GM18858 (cell line): ENCODE results near the gene ATP11A.
"Not testable (repeated sequence)": the region's sequence is repeated elsewhere in the genome, so short reads cannot be mapped to it uniquely, and the experiment has no call there.

Experiments
- ATAC-seq: cut with Tn5 transposase; IDR thresholded peaks from one replicate; pipeline ENCODE4 v1.9.1; 2021; ENCODE audit not compliant: unreplicated experiment

Gene ATP11A

DNA sequence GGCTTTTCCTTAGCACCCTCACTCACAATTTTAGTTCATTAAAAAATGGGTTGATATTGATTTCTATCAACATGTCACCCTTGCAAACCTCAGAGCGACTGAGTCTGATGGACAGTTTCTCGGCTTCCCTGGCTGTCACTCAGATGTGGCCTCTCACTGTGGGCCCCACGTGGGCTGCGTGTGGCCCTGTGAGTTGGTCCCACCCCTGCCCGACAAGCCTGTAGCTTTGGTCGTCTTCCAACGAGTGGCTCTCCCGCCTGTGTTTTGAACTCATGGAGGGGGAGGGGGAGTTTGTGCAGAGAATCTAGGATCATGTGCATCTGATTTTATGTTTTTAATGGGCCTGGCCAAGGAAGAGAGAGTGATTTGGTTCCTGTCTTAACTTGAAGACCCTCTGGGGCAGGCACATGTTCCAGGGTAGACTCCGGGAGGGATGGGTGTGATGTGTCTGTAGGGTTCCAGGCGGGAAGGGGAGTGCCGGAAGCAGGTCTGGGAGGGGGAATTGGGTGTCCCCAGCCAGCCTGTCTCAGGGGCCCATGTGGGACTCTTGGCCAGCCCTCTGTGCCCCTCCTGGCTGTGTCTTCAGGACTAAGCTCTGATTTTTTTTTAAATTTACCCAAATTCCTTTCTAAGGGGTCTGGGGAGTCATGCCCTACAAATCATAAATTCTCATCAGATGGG lies 18.9 kb downstream of the ATP11A start:
- no peak for ATAC-seq

DNA sequence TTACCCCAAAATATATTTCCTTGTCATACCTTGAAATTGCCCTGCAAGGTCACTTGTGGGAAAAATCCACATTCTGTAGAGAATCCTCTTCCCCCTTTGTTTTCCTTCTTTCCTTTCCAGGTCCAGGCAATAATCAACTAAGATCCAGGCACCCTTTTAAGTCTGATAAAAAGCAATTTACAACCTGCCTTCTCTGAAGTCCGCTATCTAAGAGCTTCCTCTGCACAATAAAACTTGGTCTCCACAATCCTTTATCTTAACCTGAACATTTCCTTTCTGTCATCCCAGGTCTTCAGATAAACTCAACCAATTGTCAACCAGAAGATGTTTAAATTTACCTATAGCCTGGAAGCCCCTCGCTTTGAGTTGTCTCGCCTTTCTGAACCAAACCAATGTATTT lies 19.5 kb downstream of the ATP11A start:
- not testable (repeated sequence) for ATAC-seq

DNA sequence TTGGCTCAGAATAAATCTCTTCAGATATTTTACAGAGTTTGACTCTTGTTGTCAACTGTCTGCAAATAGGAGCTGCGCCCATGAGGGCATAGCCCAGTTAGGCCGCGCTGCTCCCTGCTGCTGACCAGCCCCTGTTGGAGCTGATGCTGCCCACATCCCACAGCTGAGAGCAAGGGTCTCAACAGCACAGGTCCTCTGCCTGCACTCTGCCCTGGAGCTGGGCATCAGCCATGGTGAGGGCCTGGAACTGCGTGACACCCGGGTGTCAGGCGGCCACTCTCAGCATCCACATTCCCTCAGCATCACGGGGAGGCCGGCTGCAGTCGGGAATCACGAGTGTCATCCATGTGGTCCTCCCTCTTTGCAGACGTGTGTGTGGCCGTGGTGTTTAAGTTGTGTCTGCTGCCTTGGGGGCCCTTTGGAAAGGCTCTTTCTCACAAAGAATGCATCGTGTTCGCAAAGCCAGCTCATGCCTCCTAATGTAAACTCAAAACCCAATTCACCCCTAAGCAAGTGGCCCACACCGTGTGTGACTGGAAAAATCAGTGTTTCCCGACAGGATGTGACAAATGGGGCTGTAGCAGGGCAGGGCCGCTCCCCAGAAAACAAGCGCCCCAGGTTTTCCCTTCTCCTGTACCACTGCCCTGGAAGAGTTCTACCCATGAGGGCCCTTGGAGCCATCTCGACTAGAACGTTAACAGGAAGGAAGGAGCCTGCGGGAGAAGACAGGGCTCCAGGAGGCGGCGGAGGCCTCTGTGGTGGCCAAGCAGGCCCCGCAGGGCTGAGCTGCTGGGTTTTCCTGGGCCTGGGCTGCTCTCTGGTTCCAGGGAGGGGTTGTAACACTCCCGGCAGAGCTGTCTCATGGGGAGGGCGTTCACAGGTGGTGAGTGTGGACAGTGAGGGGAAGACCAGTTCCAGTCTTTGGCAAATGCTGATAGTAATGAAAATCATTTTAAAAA lies 20.3 kb downstream of the ATP11A start:
- ATAC-seq: no peak

DNA sequence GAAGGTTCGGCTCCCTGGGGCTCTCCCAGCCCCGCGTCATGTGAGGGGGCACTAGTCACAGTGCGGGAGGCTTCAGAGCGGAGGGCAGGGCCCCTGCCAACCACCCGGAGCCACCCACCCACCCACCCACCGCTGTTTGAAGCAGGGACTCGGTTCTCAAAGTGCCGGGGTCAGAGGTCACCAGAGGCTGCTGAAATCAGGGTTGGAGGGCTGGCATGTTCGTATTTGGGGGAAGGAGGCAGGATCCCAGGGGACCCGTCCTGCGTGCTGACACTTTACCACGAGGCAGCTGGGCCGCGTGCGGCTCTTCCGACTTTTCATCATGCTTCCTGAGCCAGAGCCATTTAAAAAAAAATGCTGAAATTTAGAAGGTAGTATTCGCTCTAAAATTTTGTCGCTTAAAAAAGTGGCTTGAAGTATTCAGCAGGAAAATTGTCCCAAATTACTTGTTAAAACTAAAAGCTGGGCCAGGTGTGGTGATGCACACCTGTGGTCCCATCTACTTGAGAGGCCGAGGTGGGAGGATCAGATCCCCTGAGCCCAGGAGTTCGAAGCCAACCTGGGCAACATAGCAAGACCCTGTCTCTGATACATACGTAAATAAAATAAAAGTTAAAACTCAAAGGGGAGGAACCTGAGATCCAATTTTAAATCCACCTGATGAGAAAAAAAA lies 21.2 kb downstream of the ATP11A start:
- ATAC-seq: no peak

DNA sequence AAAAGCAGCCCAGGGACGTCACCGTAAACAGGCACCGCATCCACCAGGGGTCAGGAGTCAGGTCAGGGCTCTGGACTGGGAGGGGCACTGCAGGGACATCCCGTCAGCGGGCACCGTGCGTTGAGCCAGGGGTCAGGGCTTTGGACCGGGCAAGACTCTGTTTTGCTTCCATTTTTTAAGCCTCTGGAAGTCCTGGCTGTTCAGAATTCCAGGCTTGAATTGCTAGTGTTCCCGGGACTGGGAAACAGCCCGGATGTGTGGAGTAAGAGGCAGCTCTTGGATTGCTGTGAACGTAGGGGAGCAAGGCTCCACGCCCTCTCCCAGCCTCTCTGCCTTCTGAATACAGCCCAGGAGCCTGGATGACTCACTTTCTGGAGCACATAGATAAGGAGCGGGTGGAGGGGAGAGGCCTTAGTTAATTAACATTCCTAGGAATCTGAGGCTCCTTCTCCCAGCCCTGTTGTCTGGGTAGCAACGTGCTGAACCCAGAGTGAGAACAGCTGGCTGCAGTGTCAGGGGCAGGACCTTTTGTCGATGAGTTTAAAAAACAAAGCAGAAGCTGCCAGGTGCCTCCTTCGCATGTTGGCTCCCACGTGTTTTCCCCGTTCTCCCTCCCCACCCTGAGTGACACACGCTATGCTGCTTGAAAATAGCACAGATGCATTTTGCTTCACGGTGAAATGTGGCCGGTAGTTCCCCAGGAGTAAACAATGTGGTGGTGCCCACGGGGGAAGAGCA lies 21.9 kb downstream of the ATP11A start:
- peak; percentile 73 for ATAC-seq

DNA sequence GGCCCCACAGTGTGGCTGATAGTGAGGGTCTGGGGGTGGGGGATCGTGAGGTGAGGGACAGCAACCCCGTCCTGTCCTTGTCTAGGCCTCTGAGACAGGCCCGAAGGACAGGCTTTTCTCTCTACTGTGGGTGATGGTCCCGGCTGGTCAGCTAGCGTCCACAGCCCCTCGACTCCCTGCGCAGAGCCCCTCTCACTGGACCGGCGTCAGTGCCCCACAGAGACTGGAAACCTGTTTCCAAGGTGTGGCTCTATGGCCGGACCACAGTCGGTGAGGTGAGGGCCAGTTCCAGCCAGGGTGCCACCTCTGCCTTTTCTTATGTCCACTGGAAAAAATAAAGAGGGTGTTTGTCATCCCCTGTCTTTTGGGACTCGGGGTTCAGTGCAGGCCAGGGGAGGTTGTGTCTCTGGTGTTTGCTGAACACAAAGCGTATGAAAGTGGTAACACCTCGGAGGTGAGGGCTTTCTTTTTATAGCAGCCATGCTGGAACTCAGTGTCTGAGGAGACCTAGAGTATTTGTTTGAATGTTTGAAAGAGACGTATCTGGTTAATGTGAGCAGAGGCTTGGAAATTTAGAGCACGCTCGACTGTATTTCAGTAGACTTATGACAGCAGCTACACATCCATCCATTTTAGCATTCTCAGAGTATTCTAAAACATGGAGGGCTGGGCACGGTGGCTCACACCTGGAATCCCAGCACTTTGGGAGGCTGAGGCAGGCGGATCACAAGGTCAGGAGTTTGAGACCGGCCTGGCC lies 22.8 kb downstream of the ATP11A start:
- no peak for ATAC-seq

DNA sequence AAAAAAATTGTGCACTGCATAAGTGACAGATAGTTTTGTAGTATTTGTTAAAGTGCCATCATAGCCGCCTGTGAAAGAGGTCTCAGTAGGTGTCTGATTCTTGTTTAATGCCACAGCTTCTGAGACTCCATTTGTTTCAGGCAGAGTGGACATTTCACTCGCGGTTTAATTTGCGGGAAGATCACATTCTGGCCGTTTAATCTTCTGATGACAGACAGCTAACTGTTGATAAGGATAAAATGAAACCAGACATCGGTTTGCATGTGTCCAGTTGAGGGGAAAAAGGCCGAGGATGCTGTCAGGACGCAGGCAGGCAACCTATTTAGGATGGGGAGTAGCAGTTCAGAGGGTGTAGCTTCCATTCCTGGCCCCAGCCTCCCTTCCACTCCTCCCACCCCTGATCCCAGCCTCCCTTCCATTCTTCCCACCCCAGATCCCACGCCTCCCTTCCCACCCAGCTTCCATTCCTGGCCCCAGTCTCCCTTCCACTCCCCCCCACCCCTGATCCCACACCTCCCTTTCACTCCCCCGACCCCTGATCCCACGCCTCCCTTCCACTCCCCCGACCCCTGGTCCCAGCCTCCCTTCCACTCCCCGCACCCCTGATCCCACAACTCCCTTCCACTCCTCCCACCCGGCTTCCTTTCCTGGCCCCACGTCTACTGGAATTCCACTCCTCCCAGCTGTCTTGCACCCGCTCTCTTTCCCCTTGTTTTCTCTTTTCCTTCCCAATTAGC lies 23.8 kb downstream of the ATP11A start:
- no peak for ATAC-seq

DNA sequence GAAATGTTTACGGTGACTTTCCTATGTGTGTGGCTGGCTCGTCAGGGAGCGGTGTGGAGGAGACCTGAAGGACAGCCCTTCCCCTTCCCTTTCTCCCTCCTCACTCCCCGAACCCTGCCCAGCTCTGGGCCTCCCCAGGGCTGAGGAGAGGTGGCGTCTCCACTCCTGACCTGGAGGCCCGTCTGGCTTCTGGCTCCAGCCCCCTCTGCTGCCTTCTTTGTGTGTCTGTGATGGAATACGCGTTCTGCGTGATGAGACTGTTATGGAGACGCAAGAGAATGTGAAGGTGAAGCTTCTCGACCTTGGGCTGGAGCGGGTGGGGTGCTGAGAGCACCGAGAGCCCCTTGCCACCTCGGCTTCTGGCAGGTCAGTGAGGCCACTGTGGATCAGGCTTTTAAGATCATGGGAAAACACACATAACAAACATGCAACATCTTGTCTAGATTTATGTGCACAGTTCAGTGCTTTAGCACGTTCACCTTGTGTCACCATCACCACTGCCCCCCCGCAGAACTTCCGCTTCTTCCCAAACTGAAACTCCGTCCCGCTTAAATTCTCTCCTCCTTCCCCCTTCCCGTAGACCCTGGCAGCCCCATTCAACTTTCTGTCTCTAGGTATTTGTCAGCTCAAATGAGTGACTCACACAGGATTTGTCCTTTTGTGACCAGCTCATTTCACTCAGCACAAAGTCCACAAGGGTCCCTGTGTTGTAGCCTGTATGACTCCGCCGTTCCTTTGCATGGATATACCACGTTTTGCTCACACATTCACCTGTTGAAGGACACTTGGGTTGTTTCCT lies 24.7 kb downstream of the ATP11A start:
- ATAC-seq: no peak

DNA sequence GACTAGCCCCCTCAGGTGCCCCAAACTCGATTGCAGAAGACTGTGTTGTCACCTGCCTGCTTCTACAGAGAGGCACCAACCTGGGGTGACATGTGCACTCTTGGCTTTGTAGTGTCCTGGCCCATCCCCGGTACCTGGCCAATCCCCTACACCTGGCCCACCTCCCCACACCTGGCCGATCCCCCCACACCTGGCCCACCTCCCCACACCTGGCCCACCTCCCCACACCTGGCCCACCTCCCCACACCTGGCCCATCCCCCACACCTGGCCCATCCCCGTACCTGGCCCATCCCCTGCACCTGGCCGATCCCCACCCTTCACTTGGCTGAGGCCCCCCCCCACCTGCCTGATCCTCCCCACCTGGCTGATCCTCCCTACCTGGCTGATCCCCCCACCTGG lies 25.4 kb downstream of the ATP11A start:
- ATAC-seq: no peak

DNA sequence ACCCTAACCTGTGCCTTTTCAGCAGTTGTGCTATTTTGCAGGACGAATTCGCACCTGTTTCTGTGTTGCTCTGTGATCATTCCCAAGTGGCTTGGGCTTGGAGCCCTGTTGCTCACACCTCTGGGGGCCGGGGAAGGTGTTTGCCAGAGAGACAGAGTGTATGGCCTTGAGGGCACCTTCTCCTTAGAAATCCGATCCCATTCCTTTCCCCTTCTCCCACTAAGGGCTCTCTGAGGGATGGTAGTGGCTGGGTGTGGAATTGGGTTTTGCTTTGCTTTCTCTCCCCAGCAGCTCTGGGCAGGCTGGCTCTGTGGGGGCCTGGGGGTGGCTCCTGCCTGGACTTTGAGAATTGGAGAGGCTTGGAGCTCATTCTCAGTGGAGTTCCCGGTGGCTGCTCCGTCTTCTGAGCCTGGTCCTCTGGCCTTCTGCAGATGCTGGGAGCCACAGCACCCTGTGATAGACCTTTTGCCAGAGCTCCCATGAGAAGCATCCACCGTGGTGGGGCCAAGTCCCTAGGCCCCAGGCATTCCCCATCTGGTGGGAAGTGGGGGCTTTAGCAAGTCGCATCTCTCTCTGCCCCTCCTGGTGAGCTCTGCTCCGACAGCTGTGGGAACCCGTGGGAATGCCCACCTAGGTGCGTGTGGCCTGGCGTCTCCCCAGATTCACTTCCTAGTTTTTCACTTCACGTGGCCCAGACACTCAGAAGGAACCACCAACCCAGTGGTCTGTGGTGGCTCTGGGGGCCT lies 26.1 kb downstream of the ATP11A start:
- ATAC-seq: no peak

DNA sequence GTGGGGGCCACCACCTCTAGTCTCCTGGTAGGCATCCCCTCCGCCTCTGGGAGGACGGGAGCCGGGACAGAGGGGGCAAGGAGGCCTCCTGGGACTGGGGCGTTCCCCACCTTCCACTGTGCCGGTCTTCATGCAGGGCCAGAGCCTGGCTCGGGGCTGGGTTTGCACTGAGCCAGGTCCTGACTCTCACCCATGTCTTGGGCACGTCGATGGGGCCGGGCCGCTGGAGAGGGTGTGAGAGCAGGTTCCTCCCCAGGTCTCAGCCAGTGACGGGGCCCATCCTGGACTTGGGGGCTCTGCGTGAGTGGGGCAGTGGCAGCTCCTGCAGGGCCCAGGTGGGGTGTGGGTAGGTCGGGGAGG lies 26.6 kb downstream of the ATP11A start:
- ATAC-seq: no peak

DNA sequence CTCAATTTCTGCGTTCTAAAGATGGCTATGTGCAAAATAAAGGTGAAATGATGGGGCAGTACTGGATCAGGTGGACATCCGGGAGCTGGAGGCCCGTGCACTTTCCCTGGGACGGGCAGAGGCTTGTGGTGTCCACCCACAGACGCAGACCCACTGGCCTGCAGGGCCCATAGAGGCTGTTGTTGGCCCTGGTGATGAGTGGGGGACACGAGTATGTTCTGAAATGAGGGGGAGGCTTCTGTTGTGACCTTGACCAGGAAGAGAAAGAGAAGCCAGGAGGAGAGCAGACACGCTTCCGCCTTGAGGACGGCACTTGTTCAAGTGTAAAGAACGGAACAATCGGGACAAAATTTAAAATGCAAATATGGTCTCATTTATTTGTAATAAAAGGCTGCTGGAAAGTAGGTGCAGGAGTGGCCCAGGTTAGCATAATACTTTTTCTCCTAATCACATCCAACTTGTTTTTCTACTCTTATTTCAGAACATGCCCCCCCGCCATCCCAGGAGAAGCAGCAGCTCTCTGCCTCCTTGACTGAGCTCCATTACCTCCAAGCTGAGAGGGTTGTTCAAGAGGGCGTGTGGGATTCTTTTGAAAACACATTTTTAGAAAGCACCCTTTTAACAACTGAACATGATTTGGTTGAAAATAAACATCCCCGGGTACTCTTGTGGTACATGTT lies 27.1 kb downstream of the ATP11A start:
- ATAC-seq: no peak

DNA sequence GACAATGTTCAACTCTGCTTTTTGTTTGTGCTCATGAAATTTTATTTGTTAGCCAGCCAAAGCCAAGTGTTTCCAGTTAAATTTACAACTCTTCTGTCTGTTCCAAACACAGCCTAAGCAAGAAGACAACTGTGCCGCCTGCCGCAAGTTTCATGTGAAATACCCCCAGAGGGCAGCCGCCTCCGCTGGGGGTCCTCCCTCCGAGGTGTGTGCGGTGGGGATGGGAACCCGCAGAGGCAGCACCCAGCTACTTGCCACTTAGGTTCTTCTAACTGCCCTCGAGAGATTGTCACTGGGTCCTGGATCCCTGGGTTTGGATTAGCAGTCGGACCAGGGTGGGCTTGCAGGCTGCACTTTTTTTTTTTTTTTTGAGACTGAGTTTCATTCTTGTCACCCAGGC lies 28.5 kb downstream of the ATP11A start:
- ATAC-seq: no peak

DNA sequence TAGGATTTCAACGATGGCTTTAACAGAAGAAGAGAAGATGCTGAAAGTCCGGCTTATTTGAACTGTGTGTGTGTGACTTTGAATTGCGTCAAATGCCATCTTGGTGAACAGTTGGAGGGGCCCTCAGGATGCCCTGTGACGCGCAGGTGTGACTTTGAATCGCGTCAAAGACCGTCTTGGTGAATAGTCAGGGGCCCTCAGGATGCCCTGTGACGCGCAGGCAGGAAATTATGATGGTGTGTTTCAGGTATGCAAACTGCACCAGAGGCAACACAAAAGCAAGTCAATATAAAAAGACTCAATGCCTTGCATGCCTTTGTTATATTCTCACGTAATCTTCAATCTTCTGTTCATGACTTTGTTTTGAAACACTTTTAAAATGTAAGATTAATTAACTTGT lies 29.2 kb downstream of the ATP11A start:
- ATAC-seq: no peak

DNA sequence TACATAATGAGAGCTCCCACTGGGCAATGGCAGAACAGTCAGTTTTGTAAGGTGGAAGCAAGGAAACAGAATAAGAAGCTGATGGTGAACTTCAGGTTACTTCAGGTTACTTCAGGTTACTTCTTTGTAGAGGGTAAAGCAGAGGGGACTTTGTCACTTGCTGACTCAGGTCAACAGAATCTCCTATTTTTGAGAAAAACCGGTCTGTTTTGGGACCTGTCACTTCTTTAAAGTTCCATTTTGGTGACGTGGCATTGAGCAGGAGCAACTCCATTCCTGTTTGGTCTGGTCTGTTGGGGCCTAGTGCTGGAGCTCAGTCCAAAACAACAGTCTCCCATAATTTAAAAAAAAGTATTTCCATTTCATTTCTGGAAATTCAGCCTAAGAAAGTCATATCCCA lies 29.7 kb downstream of the ATP11A start:
- no peak for ATAC-seq

DNA sequence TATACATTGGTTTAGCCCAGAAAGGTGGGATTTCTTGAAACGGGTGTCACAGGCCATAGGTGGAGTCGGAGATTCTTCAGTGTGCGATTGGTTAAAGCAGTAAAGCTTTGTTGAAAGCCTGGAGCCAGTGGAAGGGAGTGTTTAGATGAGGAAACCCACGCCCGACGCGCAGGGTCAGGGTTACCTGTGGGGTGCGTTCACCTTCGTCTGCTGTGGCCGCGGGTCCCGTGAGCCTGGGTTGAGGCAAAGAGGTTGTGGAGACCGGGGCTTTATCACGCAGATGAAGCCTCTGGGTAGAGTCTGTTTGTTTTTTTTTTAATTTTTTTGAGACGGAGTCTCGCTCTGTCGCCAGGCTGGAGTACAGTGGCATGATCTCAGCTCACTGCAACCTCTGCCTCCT lies 30.4 kb downstream of the ATP11A start:
- ATAC-seq: no peak

DNA sequence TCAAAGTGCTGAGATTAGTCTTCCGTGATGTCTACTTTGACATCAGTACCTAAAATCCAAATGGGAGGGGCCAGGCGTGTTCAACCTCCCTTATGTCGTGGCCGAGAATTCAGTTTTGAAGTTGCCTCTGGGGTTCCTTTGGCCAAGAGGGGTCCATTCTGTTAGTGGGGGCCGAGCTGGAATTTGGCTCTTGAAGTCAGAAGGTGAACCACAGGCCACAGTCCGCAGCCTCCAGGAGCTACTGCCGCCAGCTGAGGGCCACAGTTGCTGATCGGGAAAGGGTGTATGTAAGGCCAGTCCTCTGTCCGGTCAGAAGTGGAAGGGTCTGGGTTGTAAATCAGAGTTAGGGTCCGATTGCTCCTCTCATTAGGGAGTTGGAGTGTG lies 31.0 kb downstream of the ATP11A start:
- ATAC-seq: no peak
